ENCODE measurements around the gene IL1RAP.

DNA sequence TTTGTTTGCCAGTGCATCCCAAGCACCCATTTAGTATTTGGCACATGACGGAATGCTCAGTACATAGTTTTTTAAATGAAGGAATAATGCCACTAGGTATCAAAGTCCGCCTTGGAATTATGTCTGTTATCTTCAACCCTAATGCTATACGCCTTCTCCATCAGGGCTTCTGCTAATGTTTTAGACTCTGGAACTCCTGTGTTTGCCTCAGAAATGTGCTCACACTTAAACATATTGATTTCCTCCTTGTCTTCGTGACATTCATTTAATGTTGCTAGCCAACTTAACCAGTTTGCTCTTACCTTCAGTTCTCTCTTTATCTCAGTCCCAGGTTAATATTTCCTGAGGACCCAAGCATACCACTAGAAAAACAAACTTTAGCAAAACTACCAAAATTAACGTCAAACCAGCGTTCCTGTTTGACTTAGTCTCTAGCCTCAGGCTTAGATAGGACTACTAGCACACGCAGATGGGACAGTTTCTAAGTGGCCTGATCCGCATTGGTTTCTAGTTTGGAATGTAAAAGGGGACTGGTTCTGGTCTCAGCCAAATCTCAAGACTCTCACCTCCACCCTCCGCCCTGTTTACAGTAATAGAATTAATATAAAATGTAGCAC is 81.4 kb downstream of the IL1RAP start:
- TF ChIP-seq POLR2A (IDR thresholded peaks at IDR 0.05) (no peak), POLR2AphosphoS5 (IDR thresholded peaks at IDR 0.05) (no peak)
- TF ChIP-seq, protein P1, sequence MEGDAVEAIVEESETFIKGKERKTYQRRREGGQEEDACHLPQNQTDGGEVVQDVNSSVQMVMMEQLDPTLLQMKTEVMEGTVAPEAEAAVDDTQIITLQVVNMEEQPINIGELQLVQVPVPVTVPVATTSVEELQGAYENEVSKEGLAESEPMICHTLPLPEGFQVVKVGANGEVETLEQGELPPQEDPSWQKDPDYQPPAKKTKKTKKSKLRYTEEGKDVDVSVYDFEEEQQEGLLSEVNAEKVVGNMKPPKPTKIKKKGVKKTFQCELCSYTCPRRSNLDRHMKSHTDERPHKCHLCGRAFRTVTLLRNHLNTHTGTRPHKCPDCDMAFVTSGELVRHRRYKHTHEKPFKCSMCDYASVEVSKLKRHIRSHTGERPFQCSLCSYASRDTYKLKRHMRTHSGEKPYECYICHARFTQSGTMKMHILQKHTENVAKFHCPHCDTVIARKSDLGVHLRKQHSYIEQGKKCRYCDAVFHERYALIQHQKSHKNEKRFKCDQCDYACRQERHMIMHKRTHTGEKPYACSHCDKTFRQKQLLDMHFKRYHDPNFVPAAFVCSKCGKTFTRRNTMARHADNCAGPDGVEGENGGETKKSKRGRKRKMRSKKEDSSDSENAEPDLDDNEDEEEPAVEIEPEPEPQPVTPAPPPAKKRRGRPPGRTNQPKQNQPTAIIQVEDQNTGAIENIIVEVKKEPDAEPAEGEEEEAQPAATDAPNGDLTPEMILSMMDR (IDR thresholded peaks at IDR 0.05), result no peak
